CD14-positive monocyte (primary cell): ENCODE results near the gene HCN4. TPM values are rescaled to one million over a fixed set of nuclear protein-coding genes. Genes with fewer than 3 reads are reported as not detected.
A peak's percentile ranks its signal among the peaks of the same experiment; 100 is the strongest.
"Not testable (repeated sequence)": the region's sequence is repeated elsewhere in the genome, so short reads cannot be mapped to it uniquely, and the experiment has no call there.

Experiments used
- DNase-seq, 3 donors: peaks; one replicate each; pipeline ENCODE4 v3.0.0-alpha.2; 2011 to 2022
- H2AFZ ChIP-seq: 2 replicates; pipeline ENCODE4 v1.6.0; 2012; ENCODE audit warnings: mild to moderate bottlenecking, low read depth, low read length, inconsistent platforms; ENCODE audit not compliant: insufficient read depth, poor library complexity, severe bottlenecking
- H3K27ac ChIP-seq, 2 donors: 1 replicate in 1 of 2; 2 replicates in 1 of 2; pipeline ENCODE4 v1.5.1; 2012 to 2013; ENCODE audit warnings: low read length in 2 of 2, control low read depth in 1 of 2, inconsistent platforms in 1 of 2, low read depth in 1 of 2, mild to moderate bottlenecking in 1 of 2
- H3K27me3 ChIP-seq, 2 donors: one replicate each; pipeline versions ENCODE4 v1.6.0 to v1.6.1; 2011 to 2013; ENCODE audit warnings: low read length in 2 of 2; ENCODE audit not compliant: control insufficient read depth in 2 of 2, insufficient read depth in 2 of 2
- H3K36me3 ChIP-seq, 2 donors: replicated peaks in 1 of 2; 1 replicate in 1 of 2; 2 replicates in 1 of 2; pipeline versions ENCODE4 v1.5.1 to v1.6.1; 2012 to 2013; ENCODE audit warnings: low read length in 2 of 2, control low read depth in 1 of 2, inconsistent platforms in 1 of 2, mild to moderate bottlenecking in 1 of 2; ENCODE audit not compliant: insufficient read depth in 2 of 2, control insufficient read depth in 1 of 2
- H3K4me1 ChIP-seq, 2 donors: 1 replicate in 1 of 2; 2 replicates in 1 of 2; pipeline versions ENCODE4 v1.5.1 to v1.6.1; 2012 to 2013; ENCODE audit warnings: low read length in 2 of 2, control low read depth in 1 of 2, inconsistent platforms in 1 of 2, mild to moderate bottlenecking in 1 of 2, moderate library complexity in 1 of 2; ENCODE audit not compliant: insufficient read depth in 2 of 2, control insufficient read depth in 1 of 2
- H3K4me2 ChIP-seq: replicated peaks from 2 replicates; pipeline ENCODE3; 2012; ENCODE audit warnings: low read length, moderate library complexity, mild to moderate bottlenecking; ENCODE audit not compliant: poor library complexity, severe bottlenecking; ENCODE audit errors: extremely low read depth
- H3K4me3 ChIP-seq, 3 experiments: fragments of 200-600 bp in 1 of 3; sonication (generic) in 1 of 3; replicated peaks in 1 of 3; 1 replicate in 2 of 3; 2 replicates in 1 of 3; pipeline ENCODE4 v1.5.1; 2011 to 2013; ENCODE audit warnings: low read length in 3 of 3, mild to moderate bottlenecking in 3 of 3, control low read depth in 2 of 3, low read depth in 2 of 3, inconsistent platforms in 1 of 3, moderate library complexity in 1 of 3
- H3K79me2 ChIP-seq: 2 replicates; pipeline ENCODE4 v1.6.0; 2012; ENCODE audit warnings: mild to moderate bottlenecking, control low read depth, inconsistent platforms, low read length, moderate library complexity; ENCODE audit not compliant: insufficient read depth
- H3K9ac ChIP-seq: 2 replicates; pipeline ENCODE4 v1.6.0; 2017; ENCODE audit warnings: low read length, mild to moderate bottlenecking; ENCODE audit not compliant: insufficient read depth, poor library complexity, severe bottlenecking
- H3K9me3 ChIP-seq, 2 donors: replicated peaks in 1 of 2; 1 replicate in 1 of 2; 2 replicates in 1 of 2; pipeline versions ENCODE4 v1.5.1 to v1.6.1; 2012 to 2013; ENCODE audit warnings: low read length in 2 of 2, control low read depth in 1 of 2; ENCODE audit not compliant: control insufficient read depth in 1 of 2, insufficient read depth in 1 of 2
- H4K20me1 ChIP-seq: 2 replicates; pipeline ENCODE4 v1.6.0; 2012; ENCODE audit warnings: mild to moderate bottlenecking, low read length, control low read depth, moderate library complexity; ENCODE audit not compliant: insufficient read depth
- H3K27ac Mint-ChIP-seq, 7 donors: one replicate each; pipeline ENCODE4 v1.8.0; 2020; ENCODE audit warnings: mild to moderate bottlenecking in 7 of 7, mixed read lengths in 7 of 7, moderate library complexity in 6 of 7, inconsistent platforms in 2 of 7
- H3K27me3 Mint-ChIP-seq, 3 donors: one replicate each; pipeline ENCODE4 v1.8.0; 2021 to 2022; ENCODE audit warnings: low read depth in 3 of 3, mild to moderate bottlenecking in 3 of 3, mixed read lengths in 3 of 3, moderate library complexity in 3 of 3, inconsistent platforms in 1 of 3
- H3K36me3 Mint-ChIP-seq, 2 donors: one replicate each; pipeline ENCODE4 v1.8.0; 2020; ENCODE audit warnings: mixed read lengths in 2 of 2, inconsistent platforms in 1 of 2, mild to moderate bottlenecking in 1 of 2
- H3K4me1 Mint-ChIP-seq: one replicate; pipeline ENCODE4 v1.8.0; 2020; ENCODE audit warnings: mild to moderate bottlenecking, mixed read lengths
- H3K4me3 Mint-ChIP-seq, 2 donors: one replicate each; pipeline ENCODE4 v1.8.0; 2020; ENCODE audit warnings: mild to moderate bottlenecking in 2 of 2, mixed read lengths in 2 of 2, moderate library complexity in 1 of 2
- H3K9me3 Mint-ChIP-seq, 7 donors: one replicate each; pipeline ENCODE4 v1.8.0; 2020 to 2022; ENCODE audit warnings: mixed read lengths in 7 of 7, mild to moderate bottlenecking in 6 of 7, moderate library complexity in 6 of 7, inconsistent platforms in 2 of 7
- CTCF ChIP-seq: fragments of 200-600 bp; IDR thresholded peaks from one replicate; pipeline ENCODE4 v1.8.0; 2022; ENCODE audit warnings: antibody characterized with exemption, mild to moderate bottlenecking
- WGBS: methylation state at CpG from one replicate; pipeline ENCODE4 v1.1.5; 2013; ENCODE audit warnings: missing lambda C conversion rate; ENCODE audit not compliant: insufficient coverage; 5-methylcytosine and 5-hydroxymethylcytosine counted together
- intact Hi-C, 2 donors: fragments of 100-400 bp; cut with micrococcal nuclease; formaldehyde crosslinking; loops; one replicate each; pipeline versions ENCODE4 v1.15.0 to v1.15.1; 2023
- polyA plus RNA-seq, 3 donors: library from polyadenylated mRNA; depleted of rRNA in 1 of 3; unstranded in 2 of 3; stranded (reverse) in 1 of 3; fragments of 300-500 nt in 2 of 3; fragments of >200 nt in 1 of 3; fragmentation: Illumina TruSeq in 2 of 3; gene quantifications; 1 replicate in 2 of 3; 2 replicates in 1 of 3; pipeline ENCODE4 v1.2.3, GENCODE V29; 2012 to 2021

Gene HCN4
- polyA plus RNA-seq, 3 donors = not detected

DNA sequence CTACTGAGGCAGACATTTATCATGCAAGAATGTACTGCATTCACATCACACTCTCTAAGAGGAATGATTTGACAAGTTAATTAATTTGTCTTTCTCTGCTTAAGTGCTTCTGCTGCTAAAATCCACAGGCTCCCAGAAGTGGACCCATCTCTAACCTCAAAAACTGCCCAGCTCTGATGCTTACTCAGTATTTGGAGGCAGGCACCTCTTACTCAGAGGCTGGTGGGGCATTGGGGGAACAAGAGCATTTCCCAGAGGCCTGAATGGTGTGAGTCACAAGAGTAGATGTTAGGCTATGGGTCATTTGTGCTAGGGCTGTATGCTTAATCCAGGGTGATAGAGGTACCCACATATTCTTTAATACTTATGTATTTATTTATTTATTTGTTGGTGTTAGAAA is 34.4 kb upstream of the HCN4 start:
- Mint-ChIP-seq H3K27me3 (peaks cover 50 to 72% (median 51%) of the 10 kb centered on the region in 3 donors), H3K27ac (no peak overlapping the region), H3K4me3 (no peak overlapping the region), H3K9me3 (peaks cover 0 to 4% (median 2%) of the 10 kb centered on the region in 7 donors), H3K36me3 (no peaks in the 10 kb centered on the region), H3K4me1 (peaks cover 19% of the 10 kb centered on the region)
- no peak overlapping the region for H3K4me2 ChIP-seq
- H2AFZ ChIP-seq = no peak overlapping the region
- no peaks in the 10 kb centered on the region for H3K9me3 ChIP-seq
- intact Hi-C loops = no loop called here
- TF ChIP-seq CTCF = no peak
- peaks cover 16 to 66% of the 10 kb centered on the region in 2 donors for H3K27me3 ChIP-seq
- no peaks in the 10 kb centered on the region for H4K20me1 ChIP-seq
- no peak overlapping the region for H3K27ac ChIP-seq
- no peaks in the 10 kb centered on the region for H3K36me3 ChIP-seq
- no peaks in the 10 kb centered on the region for H3K79me2 ChIP-seq
- peak in 1 of 3 donors; percentile 46 for DNase-seq
- H3K4me3 ChIP-seq = no peak overlapping the region
- H3K9ac ChIP-seq = no peak overlapping the region
- peaks cover 9 to 15% of the 10 kb centered on the region in 2 donors for H3K4me1 ChIP-seq

DNA sequence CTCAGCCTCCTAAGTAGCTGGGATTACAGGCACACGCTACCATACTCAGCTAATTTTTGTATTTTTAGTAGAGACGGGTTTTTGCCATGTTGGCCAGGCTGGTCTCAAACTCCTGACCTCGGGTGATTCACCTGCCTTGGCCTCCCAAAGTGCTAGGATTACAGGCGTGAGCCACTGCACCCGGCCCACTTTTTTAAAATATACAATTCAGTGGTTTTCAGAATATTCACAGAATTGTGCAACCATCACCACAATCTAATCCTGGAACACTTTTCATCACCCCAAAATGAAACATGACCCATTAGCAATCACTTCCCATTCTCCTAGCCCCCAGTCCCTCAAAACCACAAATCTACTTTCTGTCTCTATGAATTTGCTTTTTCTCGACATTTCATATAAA is 31.5 kb upstream of the HCN4 start:
- H3K9ac ChIP-seq, H3K36me3 Mint-ChIP-seq, H3K36me3 ChIP-seq, H3K27ac ChIP-seq, H3K9me3 ChIP-seq, H3K4me2 ChIP-seq, H3K4me3 ChIP-seq, H3K27ac Mint-ChIP-seq, H3K79me2 ChIP-seq, intact Hi-C loops, H2AFZ ChIP-seq, H3K9me3 Mint-ChIP-seq, H4K20me1 ChIP-seq: not testable (repeated sequence)
- DNase-seq = peak in 1 of 3 donors; percentile 50
- Histone ChIP-seq H3K27me3 (peaks cover 9 to 70% of the 10 kb centered on the region in 2 donors), H3K4me1 (peaks cover 18 to 26% of the 10 kb centered on the region in 2 donors)
- peaks cover 57 to 80% (median 67%) of the 10 kb centered on the region in 3 donors for H3K27me3 Mint-ChIP-seq
- peak overlapping the region in 1 of 2 donors; percentile 65 for H3K4me3 Mint-ChIP-seq
- H3K4me1 Mint-ChIP-seq = peaks cover 31% of the 10 kb centered on the region
- WGBS = 0% methylated on average over 2 of the region's 6 CpGs
